Epithelial cell of esophagus (primary cell): Measurements from ENCODE around the gene KIN.

ENCODE experiments used
- DNase-seq: peaks from one replicate; pipeline ENCODE4 v3.0.0; 2010; ENCODE audit warnings: low read depth
- H3K4me3 ChIP-seq: 2 replicates; pipeline ENCODE4 v1.5.1; 2011; ENCODE audit warnings: mild to moderate bottlenecking, low read length, control low read depth
- TF ChIP-seq, protein P1 (sequence below): IDR thresholded peaks from 2 replicates; pipeline ENCODE4 v1.5.1; 2011; ENCODE audit warnings: low read depth, mild to moderate bottlenecking, low read length, control low read depth, inconsistent platforms; ENCODE audit not compliant: insufficient read depth; ENCODE audit errors: missing control alignments

The KIN gene

DNA sequence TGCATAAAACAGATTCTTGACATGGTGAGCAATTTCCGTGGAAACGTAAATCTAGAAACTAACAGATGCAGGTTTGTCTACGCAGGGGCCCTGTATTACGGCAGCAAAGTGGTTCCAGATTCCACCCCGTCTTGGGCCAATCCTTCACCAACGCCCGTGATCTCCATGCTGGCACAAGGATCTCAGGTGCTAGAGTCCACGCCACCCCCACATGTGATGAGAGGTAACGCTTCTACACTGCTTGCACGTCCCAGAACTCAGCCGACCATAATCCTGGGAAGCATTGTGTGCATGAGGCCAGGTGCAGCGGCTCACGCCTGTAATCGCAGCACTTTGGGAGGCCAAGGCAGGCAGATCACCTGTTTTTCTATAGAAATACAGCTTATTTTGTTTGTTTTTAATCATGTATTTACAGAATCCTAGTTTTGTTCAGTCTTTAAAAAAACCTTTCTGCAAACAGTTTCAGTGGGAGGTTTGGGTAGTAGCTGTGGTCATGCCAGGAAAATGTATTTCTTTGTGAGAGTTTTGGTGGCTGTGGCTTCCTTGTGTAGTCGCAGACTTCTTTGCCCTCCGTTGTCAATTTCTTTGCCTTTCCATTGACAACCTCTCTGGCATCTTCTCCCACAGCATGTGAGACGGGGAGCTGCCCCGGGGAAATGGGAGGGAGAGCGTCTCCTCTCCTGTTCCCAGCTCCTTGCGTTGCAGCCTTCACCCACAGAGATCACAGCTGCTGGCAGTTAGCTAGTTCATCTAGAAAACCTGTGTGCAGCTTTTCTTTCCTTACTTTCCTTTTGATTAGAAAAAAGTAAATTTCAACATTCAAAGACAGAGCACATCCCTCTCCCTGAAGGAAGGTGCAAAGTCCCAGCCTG is 49.0 kb downstream of the KIN start:
- no peak overlapping the region for H3K4me3 ChIP-seq
- no peak for DNase-seq
- TF ChIP-seq, protein P1, sequence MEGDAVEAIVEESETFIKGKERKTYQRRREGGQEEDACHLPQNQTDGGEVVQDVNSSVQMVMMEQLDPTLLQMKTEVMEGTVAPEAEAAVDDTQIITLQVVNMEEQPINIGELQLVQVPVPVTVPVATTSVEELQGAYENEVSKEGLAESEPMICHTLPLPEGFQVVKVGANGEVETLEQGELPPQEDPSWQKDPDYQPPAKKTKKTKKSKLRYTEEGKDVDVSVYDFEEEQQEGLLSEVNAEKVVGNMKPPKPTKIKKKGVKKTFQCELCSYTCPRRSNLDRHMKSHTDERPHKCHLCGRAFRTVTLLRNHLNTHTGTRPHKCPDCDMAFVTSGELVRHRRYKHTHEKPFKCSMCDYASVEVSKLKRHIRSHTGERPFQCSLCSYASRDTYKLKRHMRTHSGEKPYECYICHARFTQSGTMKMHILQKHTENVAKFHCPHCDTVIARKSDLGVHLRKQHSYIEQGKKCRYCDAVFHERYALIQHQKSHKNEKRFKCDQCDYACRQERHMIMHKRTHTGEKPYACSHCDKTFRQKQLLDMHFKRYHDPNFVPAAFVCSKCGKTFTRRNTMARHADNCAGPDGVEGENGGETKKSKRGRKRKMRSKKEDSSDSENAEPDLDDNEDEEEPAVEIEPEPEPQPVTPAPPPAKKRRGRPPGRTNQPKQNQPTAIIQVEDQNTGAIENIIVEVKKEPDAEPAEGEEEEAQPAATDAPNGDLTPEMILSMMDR, result no peak

DNA sequence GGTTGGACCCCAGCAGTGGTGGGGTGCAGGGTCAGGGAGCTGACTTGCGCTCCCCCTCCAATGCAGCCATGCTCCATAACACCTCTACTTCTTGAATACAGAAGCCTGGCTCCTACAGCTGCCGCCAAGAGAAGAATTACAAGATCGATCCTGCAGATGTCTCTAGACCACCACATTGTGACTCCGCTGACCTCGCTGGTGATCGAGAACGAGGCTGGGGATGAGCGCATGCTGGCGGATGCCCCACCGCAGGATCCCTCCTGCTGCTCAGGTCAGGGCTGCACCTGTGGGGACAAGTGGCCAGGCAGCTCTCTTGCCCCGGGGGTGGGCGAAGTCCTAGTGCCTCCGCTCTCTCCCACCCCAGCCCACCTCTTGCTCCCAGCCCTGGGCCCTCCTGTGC is 53.0 kb downstream of the KIN start:
- H3K4me3 ChIP-seq, result no peak overlapping the region
- no peak for DNase-seq
- TF ChIP-seq, protein P1, result no peak

DNA sequence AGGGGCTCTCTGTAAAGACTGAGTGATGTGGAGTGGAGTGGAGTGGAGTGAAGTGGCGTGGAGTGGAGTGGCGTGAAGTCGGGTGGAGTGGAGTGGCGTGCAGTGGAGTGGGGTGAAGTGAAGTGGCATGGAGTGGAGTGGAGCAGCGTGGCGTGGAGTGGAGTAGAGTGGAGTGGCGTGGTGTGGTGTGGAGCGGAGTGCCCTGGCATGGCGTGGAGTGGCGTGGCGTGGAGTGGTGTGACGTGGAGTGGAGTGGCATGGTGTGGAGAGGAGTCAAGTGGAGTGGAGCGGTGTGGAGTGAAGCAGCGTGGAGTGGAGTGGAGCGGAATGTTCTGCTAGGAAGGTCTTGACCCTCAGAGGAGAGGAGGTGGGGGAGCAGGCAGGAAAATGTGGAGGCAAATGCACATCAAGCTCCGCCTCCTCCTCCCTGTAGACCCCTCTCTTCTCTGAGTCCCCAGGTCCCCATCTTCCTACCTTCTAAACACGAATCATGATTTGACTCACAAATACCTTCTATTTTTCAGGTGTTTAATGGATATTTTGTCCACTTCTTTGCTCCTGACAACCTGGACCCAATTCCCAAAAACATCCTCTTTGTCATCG is 64.8 kb downstream of the KIN start:
- TF ChIP-seq, protein P1, result no peak
- DNase-seq, result no peak
- H3K4me3 ChIP-seq, result no peak overlapping the region

DNA sequence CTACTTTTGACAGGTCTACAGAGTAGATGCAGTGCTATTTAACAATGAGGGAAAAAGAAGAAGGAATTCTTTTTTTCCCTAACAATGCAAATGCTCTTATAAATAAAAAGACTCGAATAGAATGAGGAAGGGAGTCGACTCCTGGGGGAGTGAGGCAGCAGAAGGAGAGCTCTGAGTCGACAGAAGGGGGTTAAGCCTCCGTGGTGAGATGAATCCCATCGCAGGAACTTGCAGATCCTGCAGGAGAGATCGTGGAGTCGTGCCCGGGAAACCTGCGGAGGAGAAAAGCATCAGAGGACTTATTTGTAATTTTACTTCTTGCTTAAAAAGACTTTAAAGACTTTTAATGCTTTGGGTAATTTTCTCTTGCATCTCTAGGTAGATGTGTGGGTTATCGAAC is 67.3 kb downstream of the KIN start:
- DNase-seq, result no peak
- H3K4me3 ChIP-seq, result no peak overlapping the region
- TF ChIP-seq, protein P1, result no peak

DNA sequence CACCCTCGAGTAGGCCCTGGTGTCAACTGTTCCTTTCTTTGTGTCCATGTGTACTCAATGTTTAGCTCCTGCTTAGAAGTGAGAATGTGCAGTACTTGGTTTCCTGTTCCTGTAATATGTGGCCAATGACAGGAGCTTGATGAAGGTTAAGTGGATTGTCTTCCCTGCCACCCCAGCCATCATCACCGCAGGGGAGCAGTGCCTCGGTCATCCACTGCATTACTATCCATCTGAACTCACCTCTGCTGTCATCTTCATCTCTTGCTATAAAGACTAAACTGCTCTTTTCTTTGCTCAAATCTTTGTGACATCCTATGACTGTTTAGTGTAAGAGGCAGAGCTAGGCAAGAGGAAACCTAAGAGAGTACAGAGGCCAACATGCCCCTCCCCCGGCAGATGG is 69.1 kb downstream of the KIN start:
- no peak overlapping the region for H3K4me3 ChIP-seq
- TF ChIP-seq, protein P1, result no peak

DNA sequence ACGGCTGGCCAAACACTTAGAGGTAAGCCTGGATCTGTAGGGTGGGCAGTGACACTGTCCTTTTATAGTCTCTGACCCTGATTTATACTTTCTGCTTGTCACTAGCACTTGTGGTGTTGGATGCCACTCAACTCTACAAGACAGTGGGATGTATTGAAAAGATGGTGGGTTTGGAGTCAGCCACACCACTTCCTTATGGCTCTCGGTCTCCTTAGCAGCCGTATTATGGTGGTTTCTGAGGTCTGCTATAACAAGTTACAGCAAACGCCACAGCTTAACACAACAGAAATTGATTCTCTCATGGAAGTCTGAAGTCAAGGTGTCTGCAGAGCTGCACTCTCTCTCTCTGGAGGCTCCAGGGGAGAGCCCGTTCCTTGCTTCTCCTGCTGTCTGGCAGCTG is 70.0 kb downstream of the KIN start:
- H3K4me3 ChIP-seq, result no peak overlapping the region
- TF ChIP-seq, protein P1, result no peak
- no peak for DNase-seq

More for the DNA sequence above, 69.1 kb downstream of the KIN start:
- DNase-seq, result no peak
